Pancreas (tissue), 10 donors: ENCODE results near the gene PARVA. TPM values are rescaled to one million over a fixed set of nuclear protein-coding genes. Genes with fewer than 3 reads are reported as not detected.

ENCODE experiments used
- ATAC-seq, 4 donors: fragments of 200-7000 bp; cut with Tn5 transposase; one replicate each; pipeline versions ENCODE4 v1.8.0 to v1.9.1; 2020; ENCODE audit warnings: mild to moderate bottlenecking in 4 of 4, moderate library complexity in 4 of 4
- DNase-seq, 6 donors: peaks; one replicate each; pipeline ENCODE4 v3.0.0-alpha.2; 2020
- FAIRE-seq: peaks from 2 replicates; lab custom pipeline; 2012; peaks lifted over from hg19 to GRCh38; lab: Jason Lieb, UNC
- H3K27ac ChIP-seq, 4 donors: fragments of 200-600 bp; sonication (generic); 1 replicate in 3 of 4; 2 replicates in 1 of 4; pipeline versions ENCODE4 v1.5.0 to v1.8.0; 2020
- H3K27me3 ChIP-seq, 4 donors: fragments of 200-600 bp; one replicate each; pipeline ENCODE4 v1.8.0; 2021
- H3K36me3 ChIP-seq, 3 donors: fragments of 200-600 bp; sonication (generic) in 1 of 3; one replicate each; pipeline versions ENCODE4 v1.5.0 to v1.8.0; 2020 to 2021
- H3K4me1 ChIP-seq, 3 donors: fragments of 200-600 bp; one replicate each; pipeline ENCODE4 v1.8.0; 2021
- H3K4me3 ChIP-seq, 4 donors: fragments of 200-600 bp; sonication (generic) in 2 of 4; one replicate each; pipeline versions ENCODE4 v1.5.0 to v1.8.0; 2020 to 2021
- H3K9me3 ChIP-seq, 4 donors: fragments of 200-600 bp; one replicate each; pipeline ENCODE4 v1.8.0; 2021
- WGBS, 2 donors: extraction: QIAGEN DNeasy Blood & Tissue Kit; methylation state at CpG; one replicate each; pipeline ENCODE4 v1.1.7; 2013; 5-methylcytosine and 5-hydroxymethylcytosine counted together
- intact Hi-C, 3 donors: fragments of 100-400 bp; cut with DNase I; formaldehyde crosslinking; loops; one replicate each; pipeline versions ENCODE4 v1.11.1 to v1.14.2; 2022
- polyA plus RNA-seq, 2 donors: library from polyadenylated mRNA; stranded (reverse); fragments of 200-250 nt; gene quantifications; one replicate each; pipeline ENCODE4 v1.2.3, GENCODE V29; 2013
- total RNA-seq, 6 donors: library from RNA; stranded (reverse); fragmentation: NEBNext Ultra II Directional in 4 of 6; extraction: Animal tissue kit (Norgen Biotek cat#: 25700) in 4 of 6; gene quantifications; one replicate each; pipeline versions ENCODE4 v1.2.1 to v1.2.4, GENCODE V29; 2021 to 2023
- TF ChIP-seq, protein P1 (sequence below), 4 donors: fragments of 200-600 bp; sonication (generic) in 3 of 4; IDR thresholded peaks; one replicate each; pipeline versions ENCODE4 v1.5.0 to v1.8.0; 2021; ENCODE audit warnings: antibody characterized with exemption in 4 of 4
- donor health status: healthy with polysubstance abuse.
- donor health status: DM: no; HTN: no; CAD: no; lungs with moderate emphysema.
- donor health status: DM: no; HTN: no; CAD: no.
- donor health status: control.
- donor health status: control.
- donor health status: Bipolar disorder and iron deficiency.
- donor health status: DM: yes; HTN: yes; CAD: no.
- donor health status: DM: no; HTN: no; CAD: no.
- donor health status: DM: no; HTN: no; CAD: no.
- donor health status: DM: yes; HTN: yes; CAD: no.

The PARVA gene
- total and polyA plus RNA-seq, 8 donors = 12.4 to 61.9 (median 43.1) TPM

DNA sequence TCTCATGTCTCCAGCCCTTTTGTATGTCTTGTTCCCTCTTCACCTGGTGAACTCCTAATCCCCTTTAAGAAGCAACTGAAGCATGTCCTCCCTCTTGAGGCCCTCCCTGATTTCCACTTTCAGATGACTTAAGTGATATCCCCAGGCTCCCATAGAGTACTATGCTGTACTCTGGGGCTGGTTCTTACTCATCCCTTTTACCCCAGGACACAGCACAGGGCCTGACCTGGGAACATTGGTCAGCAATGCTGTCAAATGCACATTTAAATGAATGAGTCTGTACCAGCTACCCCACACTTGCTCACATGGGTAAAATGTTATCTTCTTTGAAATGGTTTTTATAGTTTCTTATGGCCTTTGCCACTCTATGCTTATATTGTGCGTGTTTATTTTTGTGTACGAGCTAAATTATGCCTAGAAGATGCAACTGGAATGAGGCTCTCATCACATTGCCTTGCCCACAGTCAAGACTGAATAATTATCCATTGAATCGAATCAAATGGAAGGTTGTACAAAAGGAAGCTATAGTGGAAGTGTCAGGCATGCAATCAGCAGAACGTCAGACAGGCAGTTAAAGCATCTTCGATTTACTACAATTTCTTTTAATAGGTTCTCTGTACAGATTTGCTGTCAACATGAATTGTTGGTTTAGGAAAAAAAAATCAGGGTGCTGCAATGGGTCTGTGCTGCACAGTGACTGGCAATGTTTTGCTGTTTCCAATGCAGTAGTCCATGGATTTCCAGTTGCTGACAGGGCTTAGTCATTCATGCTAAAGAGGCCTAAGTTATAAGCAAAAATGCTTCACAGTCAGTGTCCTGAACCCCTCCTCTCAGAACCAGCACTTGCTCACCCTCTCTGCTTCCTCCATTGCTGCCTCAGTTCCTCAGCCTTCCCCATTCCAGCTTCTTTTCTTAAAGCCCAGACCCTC lies 79.5 kb downstream of the PARVA start:
- no peak for DNase-seq
- 68 to 78% methylated on average over 5 of the region's 5 CpGs for WGBS, 2 donors
- Histone ChIP-seq H3K36me3 (no peaks in the 10 kb centered on the region), H3K27ac (no peak overlapping the region), H3K9me3 (no peaks in the 10 kb centered on the region), H3K27me3 (no peaks in the 10 kb centered on the region), H3K4me1 (peaks cover 0 to 5% (median 0%) of the 10 kb centered on the region in 3 donors), H3K4me3 (no peak overlapping the region)
- FAIRE-seq = no peak
- intact Hi-C loops = no loop called here
- TF ChIP-seq, protein P1, sequence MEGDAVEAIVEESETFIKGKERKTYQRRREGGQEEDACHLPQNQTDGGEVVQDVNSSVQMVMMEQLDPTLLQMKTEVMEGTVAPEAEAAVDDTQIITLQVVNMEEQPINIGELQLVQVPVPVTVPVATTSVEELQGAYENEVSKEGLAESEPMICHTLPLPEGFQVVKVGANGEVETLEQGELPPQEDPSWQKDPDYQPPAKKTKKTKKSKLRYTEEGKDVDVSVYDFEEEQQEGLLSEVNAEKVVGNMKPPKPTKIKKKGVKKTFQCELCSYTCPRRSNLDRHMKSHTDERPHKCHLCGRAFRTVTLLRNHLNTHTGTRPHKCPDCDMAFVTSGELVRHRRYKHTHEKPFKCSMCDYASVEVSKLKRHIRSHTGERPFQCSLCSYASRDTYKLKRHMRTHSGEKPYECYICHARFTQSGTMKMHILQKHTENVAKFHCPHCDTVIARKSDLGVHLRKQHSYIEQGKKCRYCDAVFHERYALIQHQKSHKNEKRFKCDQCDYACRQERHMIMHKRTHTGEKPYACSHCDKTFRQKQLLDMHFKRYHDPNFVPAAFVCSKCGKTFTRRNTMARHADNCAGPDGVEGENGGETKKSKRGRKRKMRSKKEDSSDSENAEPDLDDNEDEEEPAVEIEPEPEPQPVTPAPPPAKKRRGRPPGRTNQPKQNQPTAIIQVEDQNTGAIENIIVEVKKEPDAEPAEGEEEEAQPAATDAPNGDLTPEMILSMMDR (IDR thresholded peaks at IDR 0.05) = no peak
- ATAC-seq = no peak

DNA sequence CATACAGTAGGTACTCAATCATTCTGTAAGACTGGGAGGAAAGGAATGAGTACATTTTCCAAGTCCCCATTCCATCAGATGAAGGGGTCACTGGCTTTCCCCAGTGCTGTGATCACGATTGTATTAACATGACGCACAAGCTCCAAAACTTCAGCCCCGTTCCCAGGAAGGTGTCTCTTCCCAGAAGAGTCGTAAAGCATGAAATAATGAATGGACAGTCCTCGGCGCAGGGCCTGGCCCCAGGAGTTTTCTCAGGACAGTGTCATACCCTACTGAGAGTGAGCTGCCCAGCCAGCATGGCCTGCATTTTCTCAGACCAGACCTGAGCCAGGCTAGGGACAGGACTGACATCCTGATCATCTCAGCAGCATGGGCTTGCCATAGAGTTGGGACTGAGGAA lies 80.7 kb downstream of the PARVA start:
- ATAC-seq (peak in 1 of 4 donors; percentile 39), FAIRE-seq (no peak), DNase-seq (no peak)
- Histone ChIP-seq H3K36me3 (no peaks in the 10 kb centered on the region), H3K4me3 (no peak overlapping the region), H3K27ac (no peak overlapping the region), H3K4me1 (peaks cover 0 to 5% (median 0%) of the 10 kb centered on the region in 3 donors), H3K27me3 (no peaks in the 10 kb centered on the region), H3K9me3 (no peaks in the 10 kb centered on the region)
- WGBS, 2 donors = 92 to 93% methylated on average over 6 of the region's 6 CpGs
- TF ChIP-seq, protein P1 (IDR thresholded peaks at IDR 0.05) = no peak
- intact Hi-C loops = no loop called here

DNA sequence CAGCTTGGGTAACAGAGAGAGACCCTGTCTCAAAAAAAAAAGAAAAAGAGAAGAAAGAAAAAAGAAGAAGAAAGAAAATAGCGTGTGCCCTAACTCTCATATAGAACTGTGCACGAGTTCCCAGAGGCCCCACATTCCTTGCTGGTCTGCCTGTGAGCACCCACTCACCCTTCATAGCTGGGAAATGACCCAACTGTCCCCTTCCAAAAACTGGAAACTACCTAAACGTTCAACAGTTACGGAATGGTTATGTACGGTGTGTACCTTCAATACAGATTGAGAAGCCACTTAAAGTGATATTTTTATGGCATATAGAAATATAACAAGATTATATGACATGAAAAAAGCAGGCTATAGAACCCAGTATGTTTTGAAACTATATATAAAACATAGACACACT lies 82.0 kb downstream of the PARVA start:
- Histone ChIP-seq H3K27ac (no peak overlapping the region), H3K27me3 (no peaks in the 10 kb centered on the region), H3K4me1 (peaks cover 0 to 5% (median 0%) of the 10 kb centered on the region in 3 donors), H3K4me3 (no peak overlapping the region), H3K36me3 (no peaks in the 10 kb centered on the region), H3K9me3 (no peaks in the 10 kb centered on the region)
- WGBS, 2 donors = 85 to 93% methylated on average over 5 of the region's 5 CpGs
- no peak for FAIRE-seq
- TF ChIP-seq, protein P1 (IDR thresholded peaks at IDR 0.05) = no peak
- intact Hi-C loops = no loop called here
- no peak for DNase-seq
- ATAC-seq = no peak

DNA sequence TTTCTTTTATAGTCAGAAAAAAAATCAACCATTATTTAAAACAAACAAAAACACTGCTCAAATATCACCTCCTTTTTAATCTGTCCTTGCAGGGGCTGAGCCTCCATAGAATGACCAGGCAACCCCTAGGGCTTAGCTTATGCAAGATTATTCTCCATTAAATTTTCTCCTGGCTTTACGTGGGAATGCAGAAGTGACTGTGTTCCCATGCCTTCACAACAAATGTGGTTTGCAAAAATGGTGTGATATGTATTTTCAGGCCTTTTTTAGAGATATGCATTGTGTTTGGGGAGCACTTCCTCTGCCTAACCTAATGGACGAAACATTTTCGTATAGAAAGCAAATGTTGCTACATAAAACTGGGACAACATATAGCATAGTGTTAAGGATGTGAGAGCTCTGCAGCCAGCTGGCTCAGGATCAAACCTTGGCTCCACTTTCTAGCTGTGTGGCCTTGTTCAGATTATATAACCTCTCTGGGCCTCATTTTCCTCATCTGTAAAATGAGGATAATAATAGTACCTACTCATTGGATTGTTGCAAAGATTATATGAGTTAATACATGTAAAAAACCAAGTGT lies 82.6 kb downstream of the PARVA start:
- Histone ChIP-seq H3K4me1 (no peaks in the 10 kb centered on the region), H3K9me3 (no peaks in the 10 kb centered on the region), H3K4me3 (no peak overlapping the region), H3K36me3 (no peaks in the 10 kb centered on the region), H3K27me3 (no peaks in the 10 kb centered on the region), H3K27ac (no peak overlapping the region)
- WGBS, 2 donors = 85 to 86% methylated on average over 3 of the region's 3 CpGs
- intact Hi-C loops = no loop called here
- no peak for DNase-seq
- TF ChIP-seq, protein P1 (IDR thresholded peaks at IDR 0.05) = no peak
- no peak for ATAC-seq
- FAIRE-seq = no peak
